ENCODE data around the gene CYP27A1. TPM values are rescaled to one million over a fixed set of nuclear protein-coding genes. Genes with fewer than 3 reads are reported as not detected.

CYP27A1 gene
- total and polyA plus RNA-seq, 2 of the 8 experiments (the other 6 are each of a cell fraction or from before 2014, with no cell fraction given), result 5.4 to 14.7 TPM

DNA sequence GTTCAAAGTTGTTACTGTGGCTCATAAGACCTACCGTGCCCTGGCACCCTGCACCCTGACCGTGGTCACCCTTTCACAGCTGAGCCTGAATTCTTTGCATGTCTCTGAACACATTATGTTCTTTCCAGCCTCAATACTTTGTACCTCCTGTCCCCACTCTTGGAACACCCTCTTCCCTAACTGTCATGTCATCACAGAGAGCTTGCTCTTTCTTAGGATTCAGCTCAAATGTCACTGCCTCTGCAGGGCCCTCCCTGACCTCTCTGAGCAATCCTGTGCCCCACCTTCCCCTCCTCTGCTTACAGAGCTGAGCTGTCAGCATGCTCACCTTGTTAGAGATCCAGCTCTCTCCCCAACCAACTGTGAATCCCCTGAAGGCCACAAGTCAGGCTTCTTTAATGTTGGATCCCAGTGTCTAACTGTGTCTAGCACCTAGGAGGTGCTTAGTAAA, 34.6 kb downstream of the CYP27A1 start (continued):
- TF ChIP-seq BCL11A (IDR thresholded peaks at IDR 0.05; ENCODE audit: low read depth in 2 of 2, low read length in 2 of 2) (no peak), POLR2AphosphoS5 (IDR thresholded peaks at IDR 0.05; ENCODE audit: low read depth, low read length) (no peak), YY1 (IDR thresholded peaks at IDR 0.05; ENCODE audit: low read depth, low read length) (no peak), POLR2A (IDR thresholded peaks at IDR 0.05; ENCODE audit: control extremely low read depth in 1 of 2, low read depth in 2 of 2, low read length in 2 of 2) (no peak)
